GM21737 (cell line): ENCODE results near the gene SURF1.

ENCODE experiments used
- ATAC-seq: cut with Tn5 transposase; IDR thresholded peaks from one replicate; pipeline ENCODE4 v1.9.1; 2021; ENCODE audit warnings: mild to moderate bottlenecking, moderate library complexity; ENCODE audit not compliant: unreplicated experiment

The SURF1 gene

DNA sequence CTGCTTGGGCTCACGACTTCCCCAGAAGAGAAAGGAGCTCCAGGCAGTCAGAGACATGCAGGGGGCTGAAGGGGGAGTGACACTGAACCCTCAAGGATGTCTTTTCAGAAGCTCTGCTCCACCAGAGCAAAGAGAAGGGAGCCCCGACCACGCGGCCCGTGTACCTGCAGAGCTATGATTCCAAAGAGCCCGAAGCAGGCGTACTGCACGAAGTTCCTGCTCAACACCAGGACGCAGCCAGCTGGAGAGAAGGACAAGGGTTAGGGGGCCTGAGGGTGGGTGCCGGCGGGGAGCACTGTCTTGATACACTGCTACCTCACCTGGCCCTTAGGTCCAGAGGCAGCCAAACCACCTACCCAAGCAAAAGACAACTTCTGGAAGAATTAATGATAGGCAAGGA, 10.1 kb upstream of the SURF1 start:
- ATAC-seq, result no peak

DNA sequence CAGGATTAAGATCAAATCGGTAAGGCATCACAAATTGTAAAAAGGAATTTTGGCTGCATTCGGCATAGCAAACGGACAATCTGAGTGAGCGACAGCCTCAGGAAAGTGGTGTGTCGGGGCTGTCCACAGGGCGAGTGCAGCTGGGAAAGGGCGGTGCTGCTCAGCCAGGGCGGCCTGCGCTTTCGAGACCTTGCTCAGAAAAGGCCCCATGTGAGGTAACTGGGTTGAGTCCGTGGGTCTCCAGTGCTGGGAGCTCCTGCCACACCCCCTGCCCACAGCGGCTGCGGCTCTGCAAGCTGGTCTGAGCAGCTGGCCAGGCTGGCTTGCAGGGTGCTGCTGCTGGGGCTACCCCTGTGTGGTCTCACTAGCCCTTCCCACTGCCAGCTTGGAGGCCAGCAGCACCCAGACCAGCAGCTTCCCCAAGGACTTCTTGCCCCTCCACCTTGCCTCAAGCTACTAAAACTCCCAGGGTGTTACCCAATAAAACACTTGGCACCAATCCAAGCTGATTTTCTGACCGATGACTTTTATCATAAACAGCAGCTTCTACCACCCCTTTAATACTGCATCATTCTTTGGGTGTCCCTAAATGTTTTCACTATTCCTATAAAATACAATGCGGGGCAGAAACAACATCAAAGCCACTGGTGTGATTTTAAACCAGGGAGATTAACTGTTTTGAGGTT, 6.2 kb upstream of the SURF1 start:
- ATAC-seq, result no peak

DNA sequence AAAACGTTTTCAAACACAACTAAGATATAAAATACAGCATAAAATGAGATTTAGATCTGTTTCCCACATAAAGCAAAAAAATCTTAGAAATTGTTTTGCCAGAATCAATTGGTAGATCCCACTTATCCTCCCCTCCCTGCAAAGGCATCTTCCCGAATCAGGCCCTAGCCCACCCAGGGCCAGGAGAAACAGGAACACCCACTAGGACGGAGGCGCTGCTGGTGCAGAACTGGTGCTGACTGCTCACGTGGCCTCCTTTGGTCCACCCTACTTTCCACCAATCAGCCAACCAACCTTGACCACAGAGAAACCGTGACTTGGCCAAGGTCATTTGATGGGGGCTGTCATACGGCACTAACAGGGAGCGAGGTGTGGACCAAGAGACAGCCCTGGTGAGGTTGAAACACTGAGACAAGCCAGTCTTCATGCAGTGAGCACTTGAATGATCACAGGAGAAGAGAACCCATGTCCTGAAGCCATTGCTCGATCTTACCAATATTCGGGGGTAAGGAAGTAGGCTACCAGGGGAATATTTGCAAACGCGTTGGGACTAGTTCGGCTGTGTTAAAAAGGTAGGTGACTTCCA, 5.3 kb upstream of the SURF1 start:
- no peak for ATAC-seq

DNA sequence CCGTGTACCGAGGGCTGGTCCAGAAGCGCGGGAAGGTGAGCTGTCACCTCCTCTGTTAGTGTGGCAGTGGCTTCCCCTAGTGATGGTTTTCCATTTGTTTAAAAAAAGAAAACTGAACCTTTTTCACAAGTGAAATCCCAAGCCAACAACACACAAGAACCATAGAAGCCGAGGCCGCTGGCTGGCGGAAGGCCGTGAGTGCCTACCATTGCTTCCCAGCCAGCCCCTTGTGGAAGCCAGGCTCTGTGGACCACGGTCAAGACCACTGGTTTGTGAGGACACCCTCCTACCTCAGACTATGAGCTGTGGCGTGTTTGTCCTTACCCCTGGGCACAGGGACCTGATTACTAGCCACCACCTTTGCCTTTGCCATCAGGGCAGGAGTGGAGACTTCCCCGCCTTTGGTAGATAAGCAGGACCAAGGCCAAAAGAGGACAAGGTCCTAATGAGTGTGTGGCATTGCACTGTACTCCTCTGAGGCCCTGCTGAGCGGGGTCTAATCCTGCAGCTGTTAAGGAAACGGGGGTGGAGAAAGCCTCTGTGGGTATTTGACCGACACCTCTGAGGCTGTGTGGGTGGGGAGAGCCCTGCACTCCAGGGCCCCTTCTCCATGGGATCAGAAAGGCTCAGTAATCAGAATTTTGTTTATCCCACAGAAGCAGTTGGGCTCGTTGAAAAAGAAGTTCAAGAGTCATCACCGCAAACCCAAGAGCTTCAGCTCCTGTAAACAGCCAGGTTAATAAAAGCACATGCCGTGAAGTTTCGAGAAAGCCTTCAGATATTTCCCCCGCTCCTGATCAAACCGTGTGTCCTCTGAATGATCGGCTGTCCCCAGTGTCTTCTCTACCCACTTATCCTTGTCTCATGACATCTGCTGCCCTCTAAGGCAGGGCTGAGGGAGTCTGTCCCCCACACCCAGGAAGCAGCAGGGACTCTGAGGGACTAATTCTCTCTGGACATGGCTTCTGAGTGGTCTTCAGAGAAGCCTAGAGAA, 4.4 kb upstream of the SURF1 start:
- no peak for ATAC-seq

- ATAC-seq, result no peak
Measured at GRCh38 chr9:133359399-133360175, 3.3 kb upstream of the SURF1 start.

DNA sequence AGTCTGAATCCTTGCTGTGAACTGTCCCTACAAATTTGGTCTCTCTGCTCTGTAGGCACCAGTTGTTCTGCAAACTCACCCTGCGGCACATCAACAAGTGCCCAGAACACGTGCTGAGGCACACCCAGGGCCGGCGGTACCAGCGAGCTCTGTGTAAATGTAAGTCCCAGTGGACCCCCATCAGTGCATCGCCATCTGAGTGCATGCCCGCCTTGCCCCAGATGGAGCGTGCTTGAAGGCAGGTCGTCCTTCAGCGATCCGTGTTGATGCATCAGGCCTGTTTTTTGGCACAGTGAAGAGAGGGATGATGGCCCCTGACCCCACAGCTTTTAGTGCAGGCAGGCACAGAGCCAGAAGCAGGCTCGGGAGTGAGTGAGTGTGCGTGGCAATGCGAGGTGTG, 1.4 kb upstream of the SURF1 start:
- no peak for ATAC-seq

DNA sequence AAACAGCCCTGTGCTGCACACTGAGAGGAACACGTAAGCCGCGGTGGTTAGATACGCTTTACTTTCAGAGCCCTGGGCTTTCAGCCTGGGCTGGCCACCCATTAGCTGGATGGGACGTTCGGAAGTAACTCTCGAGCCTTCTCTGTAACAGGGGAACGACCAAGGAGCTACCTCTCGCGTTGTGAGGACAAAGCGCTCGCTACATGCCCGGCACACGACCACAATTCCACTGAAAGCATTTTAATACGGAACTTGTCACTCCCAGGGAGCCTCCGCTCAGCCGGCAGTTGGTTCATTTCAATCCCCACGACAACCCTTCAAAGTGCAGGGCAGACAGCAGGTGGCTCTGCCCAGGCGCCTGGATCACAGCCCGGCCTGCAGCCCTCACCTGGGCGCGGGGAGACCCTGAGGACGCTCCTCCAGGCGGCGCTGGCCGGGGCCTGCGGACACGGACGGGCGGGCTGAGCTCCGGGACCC, 368 bp downstream of the SURF1 start:
- ATAC-seq, result peak; percentile 9

- no peak for ATAC-seq
Measured at GRCh38 chr9:133354766-133355165, 1.5 kb downstream of the SURF1 start.

DNA sequence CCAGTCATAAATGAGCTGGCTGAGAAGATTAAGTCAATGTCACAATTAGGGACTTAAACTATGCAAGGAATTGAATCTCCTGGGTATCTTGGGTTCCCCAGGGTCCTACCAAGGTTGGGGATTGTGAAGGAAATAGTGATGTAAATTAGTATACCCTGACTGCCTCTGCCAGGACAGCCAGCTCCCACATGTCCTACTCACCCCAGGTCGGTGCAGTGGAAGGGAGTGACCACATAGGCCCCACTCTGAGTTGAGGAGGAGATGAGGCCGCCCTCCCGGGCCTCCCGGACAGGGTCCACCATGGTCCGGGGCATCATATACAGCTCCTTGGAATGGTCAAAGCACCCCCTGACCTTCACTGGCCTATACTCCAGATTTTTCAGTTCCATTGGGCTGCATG, 2.7 kb downstream of the SURF1 start:
- no peak for ATAC-seq

- no peak for ATAC-seq
Measured at GRCh38 chr9:133352635-133353340, 3.5 kb downstream of the SURF1 start.

- ATAC-seq, result no peak
Measured at GRCh38 chr9:133351908-133352634, 4.2 kb downstream of the SURF1 start.

DNA sequence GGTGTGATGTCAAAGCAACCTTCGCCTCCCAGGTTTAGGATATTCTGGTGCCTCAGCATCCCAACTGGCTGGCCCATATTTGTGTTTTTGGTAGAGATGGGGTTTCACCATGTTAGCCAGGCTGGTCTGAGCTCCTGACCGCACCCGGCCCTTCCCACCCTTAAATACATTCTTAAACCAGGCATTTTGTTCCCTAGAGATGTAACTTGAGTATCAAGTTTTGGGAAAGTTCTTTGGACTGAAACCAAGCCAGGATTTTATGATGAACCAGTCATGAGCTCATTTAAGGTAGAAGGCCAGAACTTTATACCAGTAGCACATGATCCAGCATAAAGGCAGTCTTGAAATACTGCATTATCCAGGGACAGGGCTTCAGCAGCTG, 4.8 kb downstream of the SURF1 start:
- ATAC-seq, result no peak

- ATAC-seq, result no peak
Measured at GRCh38 chr9:133349965-133350616, 6.2 kb downstream of the SURF1 start.

DNA sequence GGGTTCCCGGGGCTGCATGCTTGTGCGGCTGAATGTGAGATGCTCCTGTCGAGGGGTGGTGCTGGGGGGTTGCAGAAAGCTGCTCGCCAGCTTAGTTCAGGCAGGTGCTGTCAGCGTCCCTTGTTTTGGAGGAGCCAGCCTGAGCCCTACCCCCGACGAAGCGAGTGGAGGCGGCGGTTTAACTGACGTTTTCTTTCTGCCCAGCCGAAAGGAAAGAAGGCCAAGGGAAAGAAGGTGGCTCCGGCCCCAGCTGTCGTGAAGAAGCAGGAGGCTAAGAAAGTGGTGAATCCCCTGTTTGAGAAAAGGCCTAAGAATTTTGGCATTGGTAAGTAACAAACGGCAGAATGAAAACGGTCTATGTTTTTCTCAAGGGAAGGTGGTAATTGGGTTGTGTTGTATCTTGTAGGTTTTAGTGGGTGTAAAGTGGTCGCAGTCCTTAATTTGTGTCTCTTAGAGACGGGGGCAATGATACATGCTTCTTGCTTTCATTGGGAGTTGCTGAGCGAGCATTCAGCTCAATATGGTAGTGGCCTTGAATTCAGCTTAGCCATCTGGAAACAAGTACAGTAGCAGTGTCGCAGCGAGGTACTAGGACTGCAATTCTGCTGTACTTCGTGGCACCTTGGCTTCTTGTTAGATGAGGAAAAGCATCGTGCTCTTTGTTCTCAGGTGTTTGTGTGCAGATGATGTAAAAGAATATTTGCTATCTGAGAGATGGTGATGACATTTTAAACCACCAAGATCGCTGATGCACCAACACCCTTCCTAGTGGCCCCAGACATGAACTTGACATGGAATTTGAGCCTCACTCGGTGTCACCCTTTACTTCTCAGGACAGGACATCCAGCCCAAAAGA, 7.3 kb downstream of the SURF1 start:
- no peak for ATAC-seq

GRCh38 chr9:133347985-133348717, 8.1 kb downstream of the SURF1 start, which contains the start of the genes MED22 and RPL7A:
MED22 (minus strand) TSS chr9:133348131; CDS start chr9:133346662, 1,469 bp downstream.
RPL7A (plus strand) TSS chr9:133348218; CDS start chr9:133348244, 26 bp downstream.
- peak; percentile 69 for ATAC-seq

DNA sequence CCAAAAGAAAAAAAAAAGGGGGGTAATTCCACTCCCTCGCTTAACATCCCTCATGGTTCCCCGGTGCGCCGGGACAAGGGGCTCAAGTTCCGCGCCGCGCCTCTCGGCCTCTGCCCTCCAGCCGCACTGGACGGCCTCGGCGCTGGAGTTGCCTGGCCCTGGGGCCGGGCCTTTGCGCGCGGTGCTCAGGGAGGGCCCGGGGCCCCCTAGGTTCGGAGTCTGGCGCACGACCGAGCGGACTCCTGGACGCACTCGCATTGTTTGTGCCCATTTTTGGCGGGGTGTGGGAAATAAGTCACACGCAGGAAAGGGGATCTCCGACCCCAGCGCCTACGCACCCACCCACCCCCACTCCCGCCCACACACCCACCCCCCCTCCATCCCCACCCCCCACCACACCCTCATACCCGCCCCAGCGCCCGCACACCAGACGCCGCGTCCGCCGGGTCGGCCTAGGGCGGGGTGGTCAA, 8.7 kb downstream of the SURF1 start:
- peak; percentile 22 for ATAC-seq
